ENCODE data around the gene DYRK1B.
"Not testable (repeated sequence)": the region's sequence is repeated elsewhere in the genome, so short reads cannot be mapped to it uniquely, and the experiment has no call there.

The DYRK1B gene

GRCh38 chr19:39829702-39830275, 4.2 kb downstream of the DYRK1B start:
- no peak for DNase-seq

DNA sequence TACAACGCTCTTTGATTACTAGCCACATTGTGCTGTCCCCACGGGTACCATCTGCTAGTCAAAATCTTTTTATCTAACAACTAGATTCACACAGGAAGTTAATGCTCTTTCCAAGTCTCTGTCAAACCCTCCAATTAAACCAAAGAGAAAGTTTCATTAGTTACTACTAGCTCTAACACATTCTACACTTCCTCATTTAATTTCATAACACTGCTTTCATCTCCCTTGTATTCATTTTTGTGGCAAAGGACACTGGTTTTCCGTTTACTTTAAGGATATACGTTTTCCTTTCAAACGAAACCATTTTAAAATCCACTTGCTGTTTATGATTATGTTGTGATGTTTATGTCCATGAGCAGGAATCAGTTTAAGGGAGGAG, 5.3 kb downstream of the DYRK1B start:
- DNase-seq, result no peak

DNA sequence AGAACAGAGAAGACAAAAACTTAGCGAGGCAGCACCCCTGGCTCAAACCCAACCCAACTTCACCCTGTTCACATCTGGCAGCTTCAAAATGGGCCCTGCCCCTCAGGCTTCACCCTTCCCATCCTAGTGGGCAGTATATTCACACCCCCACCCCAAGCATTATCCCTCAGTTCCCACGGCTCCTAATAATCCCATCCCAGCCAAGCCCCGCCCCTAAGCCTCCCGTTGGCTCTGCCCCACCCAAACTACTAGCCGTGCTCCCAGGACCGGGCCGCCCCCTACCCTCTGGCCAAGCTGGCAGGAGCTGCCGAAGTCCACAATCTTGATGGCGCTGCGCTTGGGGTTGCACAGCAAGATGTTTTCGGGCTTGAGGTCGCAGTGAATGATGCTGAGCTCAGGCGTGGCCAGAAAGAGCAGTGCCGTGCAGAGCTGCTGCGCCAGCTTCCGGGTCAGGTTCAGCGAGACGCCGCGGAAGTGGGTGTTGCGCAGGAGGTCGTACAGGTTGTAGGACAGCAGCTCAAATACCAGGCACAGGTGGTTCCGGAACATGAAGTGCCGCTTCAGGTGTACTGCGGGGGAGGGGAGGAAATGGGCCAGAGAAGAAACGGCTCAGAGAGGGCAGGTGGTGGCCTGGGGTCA, 5.8 kb downstream of the DYRK1B start:
- no peak for DNase-seq

DNA sequence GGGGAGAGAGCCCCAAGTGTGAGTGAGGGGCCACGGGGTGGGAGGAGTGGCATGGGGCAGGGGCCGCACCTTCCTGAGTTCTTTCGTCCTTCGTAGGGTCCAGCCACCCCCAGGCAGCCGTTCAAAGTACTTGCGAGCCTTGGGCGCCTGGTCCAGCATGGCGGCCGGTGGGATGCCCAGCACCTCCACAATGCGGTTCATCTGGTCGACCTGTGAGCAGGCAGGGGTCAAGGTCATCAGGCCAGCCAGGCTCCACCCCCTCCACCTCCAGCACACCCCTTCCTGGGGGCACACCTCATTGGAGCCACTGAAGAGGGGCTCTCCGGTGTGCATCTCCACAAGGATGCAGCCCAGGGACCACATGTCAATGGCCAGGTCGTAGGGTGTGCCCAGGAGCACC, 6.7 kb downstream of the DYRK1B start:
- DNase-seq, result no peak

- no peak for DNase-seq
Observed at GRCh38 chr19:39826311-39826945, 7.5 kb downstream of the DYRK1B start.

GRCh38 chr19:39825531-39826076, 8.4 kb downstream of the DYRK1B start:
- no peak for DNase-seq

GRCh38 chr19:39825093-39825463, 8.9 kb downstream of the DYRK1B start:
- DNase-seq, result no peak

DNA sequence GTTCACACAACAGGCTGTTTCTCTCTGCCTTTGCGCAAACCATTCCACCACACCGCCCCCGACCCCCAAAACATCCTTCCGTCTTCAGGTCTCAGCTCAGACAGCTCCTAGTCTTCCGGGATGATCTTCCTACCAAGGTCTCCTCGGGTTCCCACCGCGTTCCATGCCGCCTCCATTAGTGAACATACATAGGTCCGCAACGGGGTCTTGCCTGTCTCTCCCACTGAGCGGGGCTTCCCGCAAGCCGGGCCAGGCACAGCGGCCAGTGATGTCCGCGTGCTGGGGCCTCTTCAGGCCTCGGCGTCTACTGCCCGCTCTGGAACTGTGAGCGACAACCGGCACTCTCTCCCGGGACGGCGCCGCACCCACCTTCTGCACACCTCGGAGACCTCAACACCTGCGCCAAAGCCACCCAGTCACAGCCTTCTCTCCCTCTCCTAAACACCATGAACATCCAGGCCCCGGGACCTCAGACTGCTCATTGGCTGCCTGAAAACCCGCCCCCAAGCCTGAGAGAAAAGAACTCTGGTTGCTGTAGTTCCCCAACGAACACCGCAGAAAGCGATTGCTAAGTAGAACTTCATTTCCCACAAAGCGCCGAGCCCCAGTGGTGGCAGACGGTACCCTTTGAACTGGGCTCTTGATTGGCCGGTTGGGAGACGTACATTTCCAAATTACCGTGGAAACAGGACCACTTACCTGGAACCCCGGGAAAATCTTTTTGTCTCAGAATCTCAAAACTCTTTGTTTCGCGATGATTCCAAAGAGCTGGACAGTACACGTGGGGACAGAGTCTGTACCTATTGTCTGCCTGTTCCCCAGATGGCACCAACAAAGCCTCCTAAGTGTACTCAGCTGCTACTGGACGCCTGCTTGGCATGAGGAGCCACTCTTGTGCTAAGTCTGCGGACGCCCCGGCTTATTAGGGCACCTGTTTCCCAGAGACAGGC, 9.5 kb downstream of the DYRK1B start:
- peak; percentile 96 for DNase-seq

GRCh38 chr19:39823686-39824085, 10.3 kb downstream of the DYRK1B start:
- no peak for DNase-seq

DNA sequence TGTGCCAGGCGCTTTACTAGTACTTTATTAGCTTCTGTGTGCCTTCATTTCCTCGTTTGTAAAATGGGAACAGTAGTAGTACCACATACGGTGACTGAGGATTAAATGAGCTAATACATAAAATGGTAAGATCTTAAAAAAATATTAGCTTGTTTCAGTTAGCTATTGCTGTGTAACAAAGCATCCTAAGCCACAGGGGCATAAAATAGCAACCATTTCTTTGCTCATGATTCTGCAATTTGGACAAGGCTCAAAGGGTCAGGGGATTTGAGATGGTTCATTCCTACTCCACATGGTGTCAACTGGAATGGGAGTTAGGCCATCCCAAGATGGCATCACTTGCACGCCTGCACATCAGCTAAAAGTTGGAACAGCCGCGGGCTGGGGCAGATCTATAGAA, 13.3 kb downstream of the DYRK1B start:
- DNase-seq, result no peak

DNA sequence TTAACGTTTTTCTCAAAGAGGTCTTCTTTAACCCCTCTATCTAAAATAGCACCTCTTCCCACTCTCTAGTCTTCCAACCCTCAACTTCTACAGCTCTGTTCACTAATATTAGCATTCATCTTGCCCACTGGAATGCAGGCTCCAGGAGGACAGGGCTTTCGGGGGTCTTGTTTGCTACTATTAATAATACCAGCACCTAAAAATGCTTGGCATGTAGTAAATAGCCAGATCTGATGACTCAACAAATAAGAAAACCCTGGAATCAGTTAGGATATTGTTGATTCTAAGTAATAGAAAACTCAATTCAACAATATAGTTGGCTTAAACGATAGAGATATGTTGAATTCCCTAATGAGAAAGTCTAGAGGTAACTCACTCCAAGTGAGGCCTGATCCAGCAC, 14.2 kb downstream of the DYRK1B start:
- no peak for DNase-seq

GRCh38 chr19:39818626-39819097, 15.3 kb downstream of the DYRK1B start:
- no peak for DNase-seq

DNA sequence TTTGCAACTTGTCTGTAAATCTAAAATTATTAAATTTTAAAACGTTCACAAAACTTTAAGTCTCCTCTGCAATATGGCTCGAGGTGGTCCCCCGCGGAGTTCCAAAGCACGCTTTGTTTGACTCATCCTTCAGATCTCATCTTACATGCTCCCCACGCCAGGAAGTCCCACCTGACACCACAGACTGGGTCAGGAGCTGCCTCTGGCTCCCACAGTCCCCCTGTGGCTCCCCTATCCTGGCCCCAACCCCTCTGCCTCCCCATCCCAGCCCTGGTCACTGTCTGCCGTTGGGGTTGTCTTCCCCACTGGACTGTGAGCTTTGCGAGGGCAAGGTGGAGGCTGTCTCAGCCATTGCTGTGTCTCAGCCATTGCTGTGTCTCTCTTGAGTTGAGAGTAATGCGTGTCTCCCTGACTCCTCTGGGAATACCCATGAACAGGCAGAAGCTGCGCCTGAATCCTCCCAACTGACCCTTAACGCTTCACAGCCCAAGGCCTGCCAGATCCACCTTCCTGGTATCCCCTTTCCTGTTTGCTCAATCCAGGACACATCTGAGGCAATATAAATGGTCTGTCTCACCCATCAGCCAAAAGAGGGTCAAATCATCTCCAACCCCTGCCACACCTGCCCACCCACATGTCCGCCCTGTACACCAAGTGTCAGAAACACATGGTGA, 15.9 kb downstream of the DYRK1B start:
- DNase-seq, result no peak

GRCh38 chr19:39816287-39817048, 17.5 kb downstream of the DYRK1B start:
- DNase-seq, result no peak

- DNase-seq, result no peak
Observed at GRCh38 chr19:39814595-39814994, 19.4 kb downstream of the DYRK1B start.

DNA sequence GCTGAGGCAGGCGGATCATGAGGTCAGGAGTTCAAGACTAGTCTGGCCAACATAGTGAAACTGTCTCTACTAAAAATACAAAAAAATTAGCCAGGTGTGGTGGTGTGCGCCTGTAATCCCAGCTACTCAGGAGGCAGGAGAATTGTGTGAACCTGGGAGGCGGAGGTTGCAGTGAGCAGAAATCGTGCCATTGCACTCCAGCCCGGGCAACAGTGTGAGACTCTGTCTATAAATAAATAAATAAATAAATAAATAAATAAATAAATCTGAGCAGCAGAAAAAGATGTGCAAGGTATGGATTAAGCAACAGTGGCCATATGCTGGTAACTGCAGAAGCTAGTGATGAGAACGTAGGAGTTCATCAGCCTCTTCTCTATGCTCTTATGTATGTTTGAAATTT, 19.9 kb downstream of the DYRK1B start:
- DNase-seq, result not testable (repeated sequence)

DNA sequence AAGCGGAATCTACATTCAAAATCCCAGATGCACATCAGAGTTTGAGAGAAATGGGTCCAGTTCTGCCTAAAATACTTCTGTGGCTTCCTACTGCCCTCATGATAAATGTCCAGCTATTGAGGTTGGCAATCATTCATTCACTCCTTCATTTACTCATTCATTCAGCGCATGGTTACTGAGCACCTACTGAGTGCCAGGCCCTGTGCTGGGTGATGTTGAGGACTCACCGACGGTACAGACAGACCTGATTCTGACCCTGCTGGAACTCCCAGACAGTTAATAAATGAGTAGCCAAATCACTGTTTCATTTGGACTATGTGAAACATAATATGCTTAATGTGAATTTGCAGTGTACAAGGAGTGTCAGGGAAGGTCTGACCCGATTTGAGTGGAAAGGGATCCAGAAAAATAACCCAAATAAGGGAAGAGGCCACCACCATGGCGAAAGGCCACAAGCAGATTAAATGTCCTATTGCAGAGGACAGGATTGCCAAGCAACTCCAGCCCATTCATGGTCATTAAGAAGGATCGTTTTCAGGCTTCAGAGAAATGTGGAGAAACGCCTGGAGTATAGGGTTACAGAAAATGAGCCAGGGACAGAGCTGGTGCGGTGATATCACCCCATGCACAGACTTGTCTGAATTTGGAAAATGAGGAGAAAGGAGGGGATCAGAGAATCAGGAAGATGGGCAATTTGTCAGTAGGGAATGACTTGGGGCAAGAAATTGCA, 20.5 kb downstream of the DYRK1B start:
- no peak for DNase-seq

- DNase-seq, result no peak
Observed at GRCh38 chr19:39811064-39811463, 22.9 kb downstream of the DYRK1B start.

GRCh38 chr19:39810424-39810823, 23.5 kb downstream of the DYRK1B start:
- no peak for DNase-seq

DNA sequence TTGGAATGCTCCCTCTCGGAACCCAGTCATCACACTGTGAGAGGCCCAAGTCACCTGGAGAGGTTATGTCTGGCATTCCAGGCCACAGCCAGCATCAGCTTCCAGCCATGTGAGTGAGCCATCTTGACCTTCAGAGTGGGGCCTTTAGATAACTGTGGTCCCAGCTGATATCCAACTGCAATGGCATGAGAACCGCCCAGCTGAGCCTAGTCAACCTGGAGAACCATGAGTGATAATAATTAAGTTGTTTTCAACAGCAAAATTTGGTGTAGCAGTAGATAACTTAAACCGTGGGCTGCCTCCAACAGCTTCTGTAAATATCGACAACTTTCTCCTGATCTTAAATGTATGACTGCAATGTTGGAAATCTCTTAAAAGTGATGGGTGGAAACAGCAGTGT, 24.6 kb downstream of the DYRK1B start:
- no peak for DNase-seq

DNA sequence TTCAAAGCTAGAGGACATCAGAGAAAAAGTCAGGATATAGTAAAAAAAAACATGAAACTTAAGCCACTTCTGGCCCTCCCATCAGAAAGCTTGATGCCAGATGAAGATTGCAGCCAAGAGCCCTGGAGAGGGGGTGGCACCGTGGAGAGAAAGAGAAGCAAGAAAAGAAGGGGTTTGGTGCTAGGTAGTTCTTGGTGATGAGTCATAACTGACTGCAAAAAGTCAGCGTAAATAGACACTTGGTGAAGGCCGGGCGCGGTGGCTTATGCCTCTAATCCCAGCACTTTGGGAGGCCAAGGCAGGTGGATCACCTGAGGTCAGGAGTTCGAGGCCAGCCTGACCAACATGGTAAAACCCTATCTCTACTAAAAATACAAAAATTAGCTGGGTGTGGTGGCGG, 25.3 kb downstream of the DYRK1B start:
- DNase-seq, result not testable (repeated sequence)
